ENCODE data around the gene ZRANB3. TPM values are rescaled to one million over a fixed set of nuclear protein-coding genes. Genes with fewer than 3 reads are reported as not detected.

The ZRANB3 gene
- total and polyA plus RNA-seq, 2 of the 13 experiments (the other 11 are each of a cell fraction or from before 2014, with no cell fraction given) = 5.8 to 25.2 TPM

- no peak for TF ChIP-seq MATR3 (CRISPR knock-in tag; IDR thresholded peaks at IDR 0.05)
- TF ChIP-seq SALL1 (CRISPR knock-in tag; IDR thresholded peaks at IDR 0.05) = no peak
- TF ChIP-seq ATF7-NPFF (CRISPR knock-in tag; IDR thresholded peaks at IDR 0.05; ENCODE audit: low read depth) = no peak
- TF ChIP-seq ZNF790 (CRISPR knock-in tag; IDR thresholded peaks at IDR 0.05; ENCODE audit: borderline replicate concordance) = no peak
- TF ChIP-seq AHDC1 (CRISPR knock-in tag; IDR thresholded peaks at IDR 0.05; ENCODE audit: borderline replicate concordance) = no peak
- TF ChIP-seq RELA (CRISPR knock-in tag; IDR thresholded peaks at IDR 0.05) = no peak
- no peak for TF ChIP-seq ZBED4 (CRISPR knock-in tag; IDR thresholded peaks at IDR 0.05; ENCODE audit: borderline replicate concordance)
- TF ChIP-seq ARID2 (CRISPR knock-in tag; IDR thresholded peaks at IDR 0.05; ENCODE audit: borderline replicate concordance) = no peak
- TF ChIP-seq NKX3-1 (CRISPR knock-in tag; IDR thresholded peaks at IDR 0.05) = no peak
- no peak for TF ChIP-seq MAFG (CRISPR knock-in tag; IDR thresholded peaks at IDR 0.05)
- no peak for TF ChIP-seq MAFK (conservative IDR thresholded peaks at IDR 0.05 in 1 of 2, IDR thresholded peaks at IDR 0.05 in 1 of 2; ENCODE audit: low read length in 2 of 2)
- no peak for TF ChIP-seq TEAD2 (CRISPR knock-in tag; IDR thresholded peaks at IDR 0.05)
- TF ChIP-seq NR2F6 (IDR thresholded peaks at IDR 0.05) = no peak
- TF ChIP-seq NR2F6 (CRISPR knock-in tag; IDR thresholded peaks at IDR 0.05) = no peak
- Histone ChIP-seq H3K9ac (ENCODE audit: insufficient read depth, low read depth, low read length) (no peak overlapping the region), H4K20me1 (ENCODE audit: insufficient read depth, low read length) (no peaks in the 10 kb centered on the region), H3K27me3 (ENCODE audit: control insufficient read depth in 1 of 2, insufficient read depth in 2 of 2, low read length in 2 of 2) (no peaks in the 10 kb centered on the region), H3K4me2 (ENCODE audit: low read depth, low read length) (no peak overlapping the region), H3K36me3 (replicated peaks in 1 of 2; ENCODE audit: control insufficient read depth in 1 of 2, insufficient read depth in 2 of 2, low read length in 2 of 2) (peaks cover 14 to 68% of the 10 kb centered on the region in 2 experiments), H3K27ac (ENCODE audit: extremely low read length, insufficient read depth, low read length) (no peak overlapping the region), H2AFZ (ENCODE audit: low read length) (no peak overlapping the region), H3K4me3 (replicated peaks in 1 of 3; ENCODE audit: insufficient read depth in 1 of 3, low read depth in 2 of 3, low read length in 3 of 3) (no peak overlapping the region), H3K79me2 (ENCODE audit: insufficient read depth, low read length) (no peaks in the 10 kb centered on the region), H3K9me3 (ENCODE audit: low read length) (no peaks in the 10 kb centered on the region), H3K4me1 (ENCODE audit: insufficient read depth, low read length) (no peaks in the 10 kb centered on the region)
- intact Hi-C loops (cut with micrococcal nuclease; ENCODE audit: unreplicated experiment) (no loop called here), in situ Hi-C loops (cut with HindIII; ENCODE audit: extremely low pct_ligation_motif_present, low pct_unique_long_range_greater_than_20kb) (no loop called here)
- BruUV-seq (replicated peaks) = no TSS peak
- ChIA-PET CTCF (ENCODE audit: low intra/inter-chr PET ratio, low total read pairs) (no interaction called here), POLR2A (no interaction called here)
- DNase-seq (ENCODE audit: low spot score) = no peak
- WGBS (ENCODE audit: low lambda C conversion rate) = 97% methylated on average over 3 of the region's 3 CpGs
- no peak for FAIRE-seq
- ATAC-seq = no peak
Observed at GRCh38 chr2:135157856-135158255, 373.2 kb downstream of the ZRANB3 start.

Data from HepG2 (cell line).